AG09309 (cell line): ENCODE results near the gene DST.

Experiments
- DNase-seq: peaks from one replicate; pipeline ENCODE4 v3.0.0-alpha.2; 2010; ENCODE audit warnings: low read depth
- H3K4me3 ChIP-seq: 2 replicates; pipeline ENCODE4 v1.5.1; 2011; ENCODE audit warnings: mild to moderate bottlenecking, low read depth, low read length, moderate library complexity; ENCODE audit not compliant: control insufficient read depth
- CTCF ChIP-seq: IDR thresholded peaks from 2 replicates; pipeline ENCODE4 v1.5.1; 2011; ENCODE audit warnings: mild to moderate bottlenecking, low read depth, low read length, inconsistent platforms; ENCODE audit not compliant: insufficient read depth, control insufficient read depth; ENCODE audit errors: missing control alignments

The DST gene

DNA sequence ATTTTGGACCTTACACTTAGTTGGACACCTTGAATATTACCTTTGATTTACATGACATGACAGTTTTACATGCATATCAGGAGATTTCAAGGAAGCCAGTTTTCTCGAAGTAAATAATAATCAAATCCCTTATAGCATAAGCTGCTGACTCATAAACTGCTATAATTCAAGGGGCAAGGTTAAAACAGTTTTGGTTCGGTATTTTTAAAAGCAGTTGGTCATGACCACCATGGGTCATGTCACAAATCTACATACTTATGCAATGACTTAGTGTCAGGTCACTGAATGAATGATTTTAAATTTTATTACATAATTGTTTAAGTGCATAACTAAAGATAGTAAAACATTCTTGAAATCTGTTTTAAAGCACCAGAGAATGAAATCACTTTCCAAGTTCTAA is 158.0 kb downstream of the DST start:
- TF ChIP-seq CTCF = no peak

DNA sequence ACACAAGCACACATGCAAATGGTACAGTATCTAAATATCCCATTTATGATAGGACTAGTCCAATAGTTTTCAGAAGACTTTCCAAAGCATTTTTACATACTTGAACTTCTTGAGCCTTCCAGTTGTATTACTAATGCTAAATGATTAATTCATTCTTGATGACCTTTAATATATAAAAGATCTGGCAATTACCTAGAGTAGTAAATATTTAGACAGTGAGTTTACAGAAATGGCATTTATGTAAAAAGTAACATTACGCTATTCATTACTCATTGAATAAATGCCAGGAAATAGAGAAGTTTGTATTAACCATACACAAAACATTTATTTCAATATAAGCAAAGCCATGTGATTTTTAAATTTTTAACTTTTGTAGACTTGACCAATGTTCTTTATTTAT is 158.8 kb downstream of the DST start:
- DNase-seq = no peak
- TF ChIP-seq CTCF = no peak
- H3K4me3 ChIP-seq = no peak overlapping the region

More for the DNA sequence above, 158.0 kb downstream of the DST start:
- no peak for DNase-seq
- no peak overlapping the region for H3K4me3 ChIP-seq

DNA sequence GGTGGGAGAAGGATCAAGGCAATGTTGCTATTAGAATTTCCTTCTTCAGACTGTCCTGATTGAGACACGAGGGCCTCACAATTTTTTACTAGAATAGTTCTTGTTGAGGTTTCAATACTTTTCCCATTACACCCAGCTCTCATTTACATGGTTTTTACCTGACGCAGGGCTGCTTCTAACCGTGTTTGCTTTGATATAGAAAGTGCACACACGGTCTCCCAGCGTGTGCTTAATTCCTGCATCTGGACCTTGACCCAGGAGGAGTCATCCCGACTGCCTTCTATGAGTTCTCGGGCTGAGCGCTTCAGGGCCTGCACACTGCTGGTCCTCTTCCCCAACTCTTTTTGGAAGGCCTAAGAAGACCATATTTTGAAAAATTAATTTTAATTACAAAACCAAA is 160.2 kb downstream of the DST start:
- no peak for DNase-seq
- TF ChIP-seq CTCF = no peak
- no peak overlapping the region for H3K4me3 ChIP-seq

GRCh38 chr6:56481957-56482356 is 160.7 kb downstream of the DST start:
- DNase-seq = no peak
- H3K4me3 ChIP-seq = no peak overlapping the region
- TF ChIP-seq CTCF = no peak

GRCh38 chr6:56480654-56481337 is 161.9 kb downstream of the DST start:
- no peak overlapping the region for H3K4me3 ChIP-seq
- no peak for DNase-seq
- TF ChIP-seq CTCF = no peak

GRCh38 chr6:56480246-56480645 is 162.4 kb downstream of the DST start:
- no peak for TF ChIP-seq CTCF
- DNase-seq = no peak
- H3K4me3 ChIP-seq = no peak overlapping the region

GRCh38 chr6:56479381-56479780 is 163.3 kb downstream of the DST start:
- no peak for DNase-seq
- H3K4me3 ChIP-seq = no peak overlapping the region
- TF ChIP-seq CTCF = no peak
